Measurements from ENCODE around the gene PCSK1N.

DNA sequence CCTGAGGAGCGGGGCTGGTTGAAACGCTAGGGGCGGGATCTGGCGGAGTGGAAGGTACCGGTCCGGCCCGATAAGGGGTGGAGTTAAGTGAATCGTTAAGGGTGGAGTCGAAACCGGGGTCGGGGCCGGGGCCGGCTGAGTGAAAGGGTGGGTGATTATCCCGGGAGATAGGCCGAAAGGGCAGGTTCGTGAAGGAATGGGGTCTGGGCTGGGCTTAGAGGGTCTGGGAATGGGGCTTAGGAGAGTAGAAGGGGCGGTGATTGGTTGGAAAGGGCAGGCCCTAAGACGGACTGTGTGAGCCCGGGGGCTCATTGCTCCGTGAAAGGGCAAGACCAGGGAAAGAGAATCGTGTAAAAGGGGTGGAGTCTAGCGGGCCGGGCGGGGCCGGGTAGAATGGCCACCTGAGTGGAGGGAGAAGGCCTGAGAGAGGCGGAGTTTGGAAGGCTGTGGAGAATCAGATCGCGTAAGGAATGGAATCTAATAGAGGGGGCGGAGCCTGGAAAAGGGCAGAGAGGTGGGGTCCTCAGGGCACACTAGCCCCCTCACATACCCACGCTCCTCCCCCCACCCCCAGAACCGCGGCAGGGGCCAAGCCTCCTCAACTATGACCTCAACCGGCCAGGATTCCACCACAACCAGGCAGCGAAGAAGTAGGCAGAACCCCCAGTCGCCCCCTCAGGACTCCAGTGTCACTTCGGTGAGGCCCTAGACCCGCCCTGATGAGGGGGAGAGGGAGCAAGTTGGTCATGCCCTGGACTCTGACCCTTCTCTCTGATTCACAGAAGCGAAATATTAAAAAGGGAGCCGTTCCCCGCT is 33.1 kb downstream of the PCSK1N start:
- TF ChIP-seq, protein P1, sequence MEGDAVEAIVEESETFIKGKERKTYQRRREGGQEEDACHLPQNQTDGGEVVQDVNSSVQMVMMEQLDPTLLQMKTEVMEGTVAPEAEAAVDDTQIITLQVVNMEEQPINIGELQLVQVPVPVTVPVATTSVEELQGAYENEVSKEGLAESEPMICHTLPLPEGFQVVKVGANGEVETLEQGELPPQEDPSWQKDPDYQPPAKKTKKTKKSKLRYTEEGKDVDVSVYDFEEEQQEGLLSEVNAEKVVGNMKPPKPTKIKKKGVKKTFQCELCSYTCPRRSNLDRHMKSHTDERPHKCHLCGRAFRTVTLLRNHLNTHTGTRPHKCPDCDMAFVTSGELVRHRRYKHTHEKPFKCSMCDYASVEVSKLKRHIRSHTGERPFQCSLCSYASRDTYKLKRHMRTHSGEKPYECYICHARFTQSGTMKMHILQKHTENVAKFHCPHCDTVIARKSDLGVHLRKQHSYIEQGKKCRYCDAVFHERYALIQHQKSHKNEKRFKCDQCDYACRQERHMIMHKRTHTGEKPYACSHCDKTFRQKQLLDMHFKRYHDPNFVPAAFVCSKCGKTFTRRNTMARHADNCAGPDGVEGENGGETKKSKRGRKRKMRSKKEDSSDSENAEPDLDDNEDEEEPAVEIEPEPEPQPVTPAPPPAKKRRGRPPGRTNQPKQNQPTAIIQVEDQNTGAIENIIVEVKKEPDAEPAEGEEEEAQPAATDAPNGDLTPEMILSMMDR (IDR thresholded peaks at IDR 0.05) = no peak
- TF ChIP-seq POLR2A (IDR thresholded peaks at IDR 0.05) = peak in 1 of 2 donors; percentile 68
- peak in 1 of 2 donors; percentile 60 for TF ChIP-seq EP300 (IDR thresholded peaks at IDR 0.05)

All from tibial nerve (tissue), 4 donors.